ENCODE data around the gene TRIO.

The TRIO gene

GRCh38 chr5:14463629-14464028 lies 320.5 kb downstream of the TRIO start:
- H3K9ac ChIP-seq (ENCODE audit: low read length) = no peak overlapping the region
- H3K27me3 ChIP-seq (replicated peaks; ENCODE audit: insufficient read depth, low read length) = no peaks in the 10 kb centered on the region
- no peaks in the 10 kb centered on the region for H4K20me1 ChIP-seq (ENCODE audit: insufficient read depth, low read length)
- no peaks in the 10 kb centered on the region for H3K36me3 ChIP-seq (replicated peaks; ENCODE audit: insufficient read depth, low read length)
- no peaks in the 10 kb centered on the region for H3K9me3 ChIP-seq (replicated peaks; ENCODE audit: insufficient read depth, low read length)
- TF ChIP-seq, protein P1, sequence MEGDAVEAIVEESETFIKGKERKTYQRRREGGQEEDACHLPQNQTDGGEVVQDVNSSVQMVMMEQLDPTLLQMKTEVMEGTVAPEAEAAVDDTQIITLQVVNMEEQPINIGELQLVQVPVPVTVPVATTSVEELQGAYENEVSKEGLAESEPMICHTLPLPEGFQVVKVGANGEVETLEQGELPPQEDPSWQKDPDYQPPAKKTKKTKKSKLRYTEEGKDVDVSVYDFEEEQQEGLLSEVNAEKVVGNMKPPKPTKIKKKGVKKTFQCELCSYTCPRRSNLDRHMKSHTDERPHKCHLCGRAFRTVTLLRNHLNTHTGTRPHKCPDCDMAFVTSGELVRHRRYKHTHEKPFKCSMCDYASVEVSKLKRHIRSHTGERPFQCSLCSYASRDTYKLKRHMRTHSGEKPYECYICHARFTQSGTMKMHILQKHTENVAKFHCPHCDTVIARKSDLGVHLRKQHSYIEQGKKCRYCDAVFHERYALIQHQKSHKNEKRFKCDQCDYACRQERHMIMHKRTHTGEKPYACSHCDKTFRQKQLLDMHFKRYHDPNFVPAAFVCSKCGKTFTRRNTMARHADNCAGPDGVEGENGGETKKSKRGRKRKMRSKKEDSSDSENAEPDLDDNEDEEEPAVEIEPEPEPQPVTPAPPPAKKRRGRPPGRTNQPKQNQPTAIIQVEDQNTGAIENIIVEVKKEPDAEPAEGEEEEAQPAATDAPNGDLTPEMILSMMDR (IDR thresholded peaks at IDR 0.05; ENCODE audit: low read length) = no peak
- TF ChIP-seq EZH2phosphoT487 (IDR thresholded peaks at IDR 0.05; ENCODE audit: low read length) (no peak), EZH2 (optimal IDR thresholded peaks at IDR 0.05; ENCODE audit: low read depth, low read length) (no peak)
- no peak overlapping the region for H3K4me3 ChIP-seq (ENCODE audit: low read length)
- no peaks in the 10 kb centered on the region for H3F3A ChIP-seq (ENCODE audit: insufficient read depth, low read length)
- no peak overlapping the region for H3K4me2 ChIP-seq (ENCODE audit: low read depth, low read length)
- no peak for DNase-seq
- H3K9me2 ChIP-seq (replicated peaks; ENCODE audit: insufficient read depth, low read length) = no peaks in the 10 kb centered on the region
- no peak overlapping the region for H2AFZ ChIP-seq (ENCODE audit: low read length)
- no peaks in the 10 kb centered on the region for H3K4me1 ChIP-seq (ENCODE audit: low read length)
- no peak overlapping the region for H3K27ac ChIP-seq (ENCODE audit: low read length)
- no peaks in the 10 kb centered on the region for H3K79me2 ChIP-seq (ENCODE audit: low read length)

- Histone ChIP-seq H3F3A (ENCODE audit: insufficient read depth, low read length) (no peaks in the 10 kb centered on the region), H3K36me3 (replicated peaks; ENCODE audit: insufficient read depth, low read length) (no peaks in the 10 kb centered on the region), H3K27ac (ENCODE audit: low read length) (no peak overlapping the region), H2AFZ (ENCODE audit: low read length) (no peak overlapping the region), H3K4me2 (ENCODE audit: low read depth, low read length) (no peak overlapping the region), H4K20me1 (ENCODE audit: insufficient read depth, low read length) (no peaks in the 10 kb centered on the region), H3K4me3 (ENCODE audit: low read length) (no peak overlapping the region), H3K9ac (ENCODE audit: low read length) (no peak overlapping the region), H3K9me3 (replicated peaks; ENCODE audit: insufficient read depth, low read length) (no peaks in the 10 kb centered on the region), H3K4me1 (ENCODE audit: low read length) (no peaks in the 10 kb centered on the region), H3K27me3 (replicated peaks; ENCODE audit: insufficient read depth, low read length) (no peaks in the 10 kb centered on the region), H3K79me2 (ENCODE audit: low read length) (no peaks in the 10 kb centered on the region), H3K9me2 (replicated peaks; ENCODE audit: insufficient read depth, low read length) (no peaks in the 10 kb centered on the region)
- no peak for TF ChIP-seq EZH2phosphoT487 (IDR thresholded peaks at IDR 0.05; ENCODE audit: low read length)
- TF ChIP-seq, protein P1 (IDR thresholded peaks at IDR 0.05; ENCODE audit: low read length) = no peak
- no peak for TF ChIP-seq EZH2 (optimal IDR thresholded peaks at IDR 0.05; ENCODE audit: low read depth, low read length)
- no peak for DNase-seq
Measured at GRCh38 chr5:14464096-14464495, 321.0 kb downstream of the TRIO start.

DNA sequence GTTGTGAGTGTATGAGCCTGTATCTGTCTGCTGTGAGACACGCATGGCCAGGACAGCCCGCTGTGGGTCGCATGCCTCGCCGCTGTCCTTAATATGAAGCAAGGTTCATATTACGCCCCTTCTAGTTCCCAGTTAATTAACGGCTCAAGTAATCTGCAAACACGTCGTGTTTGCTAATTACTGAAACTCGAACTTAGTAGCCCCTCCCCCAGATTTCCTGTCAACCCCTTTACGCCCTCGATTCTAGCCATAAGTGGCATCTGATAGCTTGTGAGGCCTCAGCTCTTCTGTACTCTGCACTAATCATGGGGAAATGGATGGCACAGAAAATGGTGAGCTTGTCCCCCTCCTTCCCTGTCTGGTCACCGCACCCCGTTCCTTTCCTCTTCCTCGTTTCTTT lies 321.5 kb downstream of the TRIO start:
- no peaks in the 10 kb centered on the region for H4K20me1 ChIP-seq (ENCODE audit: insufficient read depth, low read length)
- no peaks in the 10 kb centered on the region for H3K36me3 ChIP-seq (replicated peaks; ENCODE audit: insufficient read depth, low read length)
- TF ChIP-seq EZH2 (optimal IDR thresholded peaks at IDR 0.05; ENCODE audit: low read depth, low read length) = no peak
- TF ChIP-seq, protein P1 (IDR thresholded peaks at IDR 0.05; ENCODE audit: low read length) = no peak
- no peak for TF ChIP-seq EZH2phosphoT487 (IDR thresholded peaks at IDR 0.05; ENCODE audit: low read length)
- no peaks in the 10 kb centered on the region for H3K79me2 ChIP-seq (ENCODE audit: low read length)
- no peaks in the 10 kb centered on the region for H3K9me2 ChIP-seq (replicated peaks; ENCODE audit: insufficient read depth, low read length)
- no peak for DNase-seq
- no peak overlapping the region for H2AFZ ChIP-seq (ENCODE audit: low read length)
- H3F3A ChIP-seq (ENCODE audit: insufficient read depth, low read length) = no peaks in the 10 kb centered on the region
- no peaks in the 10 kb centered on the region for H3K4me1 ChIP-seq (ENCODE audit: low read length)
- H3K4me2 ChIP-seq (ENCODE audit: low read depth, low read length) = no peak overlapping the region
- H3K4me3 ChIP-seq (ENCODE audit: low read length) = no peak overlapping the region
- no peak overlapping the region for H3K9ac ChIP-seq (ENCODE audit: low read length)
- H3K9me3 ChIP-seq (replicated peaks; ENCODE audit: insufficient read depth, low read length) = no peaks in the 10 kb centered on the region
- no peaks in the 10 kb centered on the region for H3K27me3 ChIP-seq (replicated peaks; ENCODE audit: insufficient read depth, low read length)
- H3K27ac ChIP-seq (ENCODE audit: low read length) = no peak overlapping the region
